NCI-H2171 (cell line): Measurements from ENCODE around the gene MCC.
A peak's percentile ranks its signal among the peaks of the same experiment; 100 is the strongest.

ENCODE experiments used
- DNase-seq: peaks from one replicate; lab custom pipeline; 2025; lab: John Stamatoyannopoulos, UW

The MCC gene

GRCh38 chr5:113140837-113141671, 347.2 kb downstream of the MCC start:
- no peak for DNase-seq

GRCh38 chr5:113133211-113133975, 354.9 kb downstream of the MCC start:
- no peak for DNase-seq

GRCh38 chr5:113132564-113132963, 355.7 kb downstream of the MCC start:
- DNase-seq: no peak

- no peak for DNase-seq
Measured at GRCh38 chr5:113128641-113129330, 359.5 kb downstream of the MCC start.

GRCh38 chr5:113128082-113128481, 360.2 kb downstream of the MCC start:
- no peak for DNase-seq

- no peak for DNase-seq
Measured at GRCh38 chr5:113127021-113127420, 361.2 kb downstream of the MCC start.

GRCh38 chr5:113125371-113125770, 362.9 kb downstream of the MCC start:
- DNase-seq: no peak

GRCh38 chr5:113124914-113125313, 363.3 kb downstream of the MCC start:
- no peak for DNase-seq

- no peak for DNase-seq
Measured at GRCh38 chr5:113124265-113124664, 364.0 kb downstream of the MCC start.

- DNase-seq: no peak
Measured at GRCh38 chr5:113123618-113124017, 364.6 kb downstream of the MCC start.

- DNase-seq: no peak
Measured at GRCh38 chr5:113122053-113122452, 366.2 kb downstream of the MCC start.

GRCh38 chr5:113119246-113119924, 368.9 kb downstream of the MCC start:
- no peak for DNase-seq

- DNase-seq: no peak
Measured at GRCh38 chr5:113118765-113119164, 369.5 kb downstream of the MCC start.

GRCh38 chr5:113118298-113118697, 370.0 kb downstream of the MCC start:
- DNase-seq: no peak

- peak; percentile 33 for DNase-seq
Measured at GRCh38 chr5:113117543-113118115, 370.6 kb downstream of the MCC start.

GRCh38 chr5:113115956-113116355, 372.3 kb downstream of the MCC start:
- no peak for DNase-seq

- DNase-seq: no peak
Measured at GRCh38 chr5:113115061-113115460, 373.2 kb downstream of the MCC start.

GRCh38 chr5:113114559-113114958, 373.7 kb downstream of the MCC start:
- DNase-seq: no peak

GRCh38 chr5:113112435-113112834, 375.8 kb downstream of the MCC start:
- no peak for DNase-seq

- DNase-seq: no peak
Measured at GRCh38 chr5:113110117-113110516, 378.1 kb downstream of the MCC start.

- DNase-seq: no peak
Measured at GRCh38 chr5:113109344-113109743, 378.9 kb downstream of the MCC start.

GRCh38 chr5:113108485-113108884, 379.8 kb downstream of the MCC start:
- no peak for DNase-seq
